ENCODE data around the gene GLG1.
"Not testable (repeated sequence)": the region's sequence is repeated elsewhere in the genome, so short reads cannot be mapped to it uniquely, and the experiment has no call there.

- TF ChIP-seq POLR2A, CTCF (IDR thresholded peaks at IDR 0.05): not testable (repeated sequence)
Measured at GRCh38 chr16:74550227-74551019, 56.5 kb downstream of the GLG1 start.

Measured in Peyer's patch (tissue), 4 donors.